HEK293 (cell line): Measurements from ENCODE around the gene SLA2.

ENCODE experiments used
- CTCF ChIA-PET: fragments of 350-600 bp; formaldehyde crosslinking; extraction: SDS; loops from one replicate; lab custom pipeline; 2021; ENCODE audit warnings: antibody characterized with exemption; lab: Yijun Ruan, JAX
- POLR2A ChIA-PET: fragments of 300-600 bp; formaldehyde crosslinking; extraction: SDS; loops from one replicate; lab custom pipeline; 2020; ENCODE audit warnings: antibody characterized with exemption, inconsistent platforms; lab: Yijun Ruan, JAX
- H3K27ac ChIP-seq: fragments of 200-500 bp; sonication (Bioruptor generic); 2 replicates; pipeline ENCODE4 v1.5.1; 2014; ENCODE audit warnings: low read depth, low read length, control low read depth, inconsistent platforms; ENCODE audit errors: extremely low read depth
- H3K36me3 ChIP-seq, 2 experiments: fragments of 200-500 bp in 1 of 2; sonication (Bioruptor generic) in 1 of 2; 1 replicate in 1 of 2; 2 replicates in 1 of 2; pipeline ENCODE4 v1.5.1; 2014 to 2017; ENCODE audit warnings: inconsistent platforms in 2 of 2, low read length in 2 of 2; ENCODE audit not compliant: control insufficient read depth in 2 of 2, insufficient read depth in 1 of 2
- H3K4me1 ChIP-seq: fragments of 200-500 bp; sonication (Bioruptor generic); 2 replicates; pipeline ENCODE4 v1.5.1; 2014; ENCODE audit warnings: mild to moderate bottlenecking, low read length, inconsistent platforms; ENCODE audit not compliant: control insufficient read depth, insufficient read depth
- H3K4me3 ChIP-seq: 2 replicates; pipeline ENCODE4 v1.5.1; 2011; ENCODE audit warnings: low read depth, mild to moderate bottlenecking, control low read depth, low read length, moderate library complexity
- H3K9me3 ChIP-seq: fragments of 200-500 bp; sonication (Bioruptor generic); 2 replicates; pipeline ENCODE4 v1.5.1; 2014; ENCODE audit warnings: low read depth, low read length, inconsistent platforms; ENCODE audit not compliant: control insufficient read depth, insufficient read depth
- HOXC10 ChIP-seq: sonication (generic); formaldehyde crosslinking; IDR thresholded peaks from 2 replicates; pipeline ENCODE4 v1.8.1; 2023; ENCODE audit warnings: mild to moderate bottlenecking, missing genetic modification reagents
- MEIS1 ChIP-seq: sonication (generic); formaldehyde crosslinking; IDR thresholded peaks from 2 replicates; pipeline ENCODE4 v1.8.1; 2022; ENCODE audit warnings: missing genetic modification reagents, mild to moderate bottlenecking, borderline replicate concordance
- MZF1 ChIP-seq: fragments of 450-650 bp; formaldehyde crosslinking; IDR thresholded peaks from 2 replicates; pipeline ENCODE4 v1.5.1; 2017; ENCODE audit warnings: missing biosample characterization, missing genetic modification characterization, borderline replicate concordance
- REPIN1 ChIP-seq: fragments of 450-650 bp; formaldehyde crosslinking; IDR thresholded peaks from 2 replicates; pipeline ENCODE4 v1.5.1; 2017; ENCODE audit warnings: missing biosample characterization, missing genetic modification characterization, low read depth
- SCRT1 ChIP-seq: fragments of 450-650 bp; formaldehyde crosslinking; IDR thresholded peaks from 2 replicates; pipeline ENCODE4 v1.5.1; 2016; ENCODE audit warnings: missing biosample characterization, missing genetic modification characterization, borderline replicate concordance
- TRIM28 ChIP-seq: IDR thresholded peaks from 2 replicates; pipeline ENCODE4 v1.6.1; 2011; ENCODE audit warnings: low read length, control low read depth, borderline replicate concordance
- WT1 ChIP-seq: fragments of 450-650 bp; formaldehyde crosslinking; IDR thresholded peaks from 2 replicates; pipeline ENCODE4 v1.5.1; 2016; ENCODE audit warnings: missing biosample characterization, missing genetic modification characterization
- ZFP37 ChIP-seq: fragments of 450-650 bp; formaldehyde crosslinking; IDR thresholded peaks from 2 replicates; pipeline ENCODE4 v1.5.1; 2016; ENCODE audit warnings: missing biosample characterization, missing genetic modification characterization
- ZFP69B ChIP-seq: fragments of 450-650 bp; formaldehyde crosslinking; IDR thresholded peaks from 2 replicates; pipeline ENCODE4 v1.5.1; 2016; ENCODE audit warnings: missing biosample characterization, missing genetic modification characterization
- ZNF155 ChIP-seq: fragments of 450-650 bp; formaldehyde crosslinking; IDR thresholded peaks from 2 replicates; pipeline ENCODE4 v1.5.1; 2016; ENCODE audit warnings: missing biosample characterization, missing genetic modification characterization
- ZNF184 ChIP-seq: fragments of 450-650 bp; IDR thresholded peaks from 2 replicates; pipeline ENCODE4 v1.5.1; 2018; ENCODE audit warnings: missing biosample characterization, mild to moderate bottlenecking, missing genetic modification characterization
- ZNF266 ChIP-seq: fragments of 450-650 bp; formaldehyde crosslinking; IDR thresholded peaks from 2 replicates; pipeline ENCODE4 v1.5.1; 2016; ENCODE audit warnings: missing biosample characterization, missing genetic modification characterization, low read depth
- ZNF292 ChIP-seq: fragments of 450-650 bp; formaldehyde crosslinking; IDR thresholded peaks from 2 replicates; pipeline ENCODE4 v1.5.1; 2016; ENCODE audit warnings: low read depth, missing biosample characterization, missing genetic modification characterization, borderline replicate concordance
- ZNF324 ChIP-seq: fragments of 450-650 bp; formaldehyde crosslinking; IDR thresholded peaks from 2 replicates; pipeline ENCODE4 v1.5.1; 2016; ENCODE audit warnings: missing biosample characterization, missing genetic modification characterization
- ZNF37A ChIP-seq: fragments of 450-650 bp; IDR thresholded peaks from 2 replicates; pipeline ENCODE4 v1.5.1; 2018; ENCODE audit warnings: missing biosample characterization, missing genetic modification characterization
- ZNF416 ChIP-seq: fragments of 450-650 bp; formaldehyde crosslinking; IDR thresholded peaks from 2 replicates; pipeline ENCODE4 v1.5.1; 2016; ENCODE audit warnings: missing biosample characterization, missing genetic modification characterization
- ZNF610 ChIP-seq: fragments of 450-650 bp; formaldehyde crosslinking; IDR thresholded peaks from 2 replicates; pipeline ENCODE4 v1.5.1; 2016; ENCODE audit warnings: missing biosample characterization, missing genetic modification characterization, borderline replicate concordance
- ZNF664 ChIP-seq: fragments of 450-650 bp; formaldehyde crosslinking; IDR thresholded peaks from 2 replicates; pipeline ENCODE4 v1.5.1; 2016; ENCODE audit warnings: missing biosample characterization, missing genetic modification characterization
- ZNF701 ChIP-seq: fragments of 450-650 bp; formaldehyde crosslinking; IDR thresholded peaks from 2 replicates; pipeline ENCODE4 v1.5.1; 2016; ENCODE audit warnings: missing biosample characterization, missing genetic modification characterization
- ZNF747 ChIP-seq: fragments of 450-650 bp; formaldehyde crosslinking; IDR thresholded peaks from 2 replicates; pipeline ENCODE4 v1.5.1; 2016; ENCODE audit warnings: missing biosample characterization, missing genetic modification characterization
- ZNF76 ChIP-seq: fragments of 450-650 bp; formaldehyde crosslinking; IDR thresholded peaks from 2 replicates; pipeline ENCODE4; 2016; ENCODE audit warnings: low read depth, missing biosample characterization, missing genetic modification characterization, borderline replicate concordance
- TF ChIP-seq, protein P1 (sequence below): fragments of 450-650 bp; formaldehyde crosslinking; IDR thresholded peaks from 2 replicates; pipeline ENCODE4 v1.5.1; 2016; ENCODE audit warnings: missing biosample characterization, missing genetic modification characterization, borderline replicate concordance
- TF ChIP-seq, protein P2 (sequence below): fragments of 450-650 bp; formaldehyde crosslinking; IDR thresholded peaks from 2 replicates; pipeline ENCODE4 v1.5.1; 2017; ENCODE audit warnings: missing biosample characterization, mild to moderate bottlenecking, missing genetic modification characterization, moderate library complexity
- TF ChIP-seq, protein P3 (sequence below): fragments of 450-650 bp; formaldehyde crosslinking; IDR thresholded peaks from 2 replicates; pipeline ENCODE4 v1.5.1; 2016; ENCODE audit warnings: missing biosample characterization, missing genetic modification characterization
- TF ChIP-seq, protein P4 (sequence below): sonication (generic); formaldehyde crosslinking; IDR thresholded peaks from 2 replicates; pipeline ENCODE4 v1.8.1; 2022; ENCODE audit warnings: mild to moderate bottlenecking, moderate library complexity, missing genetic modification reagents
- TF ChIP-seq, protein P5 (sequence below): fragments of 450-650 bp; formaldehyde crosslinking; IDR thresholded peaks from 2 replicates; pipeline ENCODE4 v1.5.1; 2017; ENCODE audit warnings: missing biosample characterization, missing genetic modification characterization
- TF ChIP-seq, protein P6 (sequence below): fragments of 450-650 bp; IDR thresholded peaks from 2 replicates; pipeline ENCODE4 v1.5.1; 2018; ENCODE audit warnings: missing biosample characterization, mild to moderate bottlenecking, missing genetic modification characterization

Gene SLA2

DNA sequence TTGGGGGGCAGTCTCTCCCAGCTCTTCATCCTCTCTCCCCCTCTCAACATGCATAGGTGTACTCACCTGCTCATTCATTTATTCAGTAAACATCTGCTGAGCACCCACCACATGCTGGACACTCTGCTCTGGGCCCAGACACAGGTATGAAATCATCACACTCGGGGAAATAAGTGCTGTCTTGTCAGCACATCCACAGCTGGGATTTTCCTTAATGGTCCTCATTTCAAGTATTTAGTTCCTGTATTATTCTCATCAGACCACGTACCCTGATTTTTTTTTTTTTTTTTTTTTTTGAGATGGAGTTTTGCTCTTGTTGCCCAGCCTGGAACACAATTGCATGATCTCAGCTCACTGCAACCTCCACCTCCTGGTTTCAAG is 21.1 kb downstream of the SLA2 start (continued):
- TF ChIP-seq, protein P1, sequence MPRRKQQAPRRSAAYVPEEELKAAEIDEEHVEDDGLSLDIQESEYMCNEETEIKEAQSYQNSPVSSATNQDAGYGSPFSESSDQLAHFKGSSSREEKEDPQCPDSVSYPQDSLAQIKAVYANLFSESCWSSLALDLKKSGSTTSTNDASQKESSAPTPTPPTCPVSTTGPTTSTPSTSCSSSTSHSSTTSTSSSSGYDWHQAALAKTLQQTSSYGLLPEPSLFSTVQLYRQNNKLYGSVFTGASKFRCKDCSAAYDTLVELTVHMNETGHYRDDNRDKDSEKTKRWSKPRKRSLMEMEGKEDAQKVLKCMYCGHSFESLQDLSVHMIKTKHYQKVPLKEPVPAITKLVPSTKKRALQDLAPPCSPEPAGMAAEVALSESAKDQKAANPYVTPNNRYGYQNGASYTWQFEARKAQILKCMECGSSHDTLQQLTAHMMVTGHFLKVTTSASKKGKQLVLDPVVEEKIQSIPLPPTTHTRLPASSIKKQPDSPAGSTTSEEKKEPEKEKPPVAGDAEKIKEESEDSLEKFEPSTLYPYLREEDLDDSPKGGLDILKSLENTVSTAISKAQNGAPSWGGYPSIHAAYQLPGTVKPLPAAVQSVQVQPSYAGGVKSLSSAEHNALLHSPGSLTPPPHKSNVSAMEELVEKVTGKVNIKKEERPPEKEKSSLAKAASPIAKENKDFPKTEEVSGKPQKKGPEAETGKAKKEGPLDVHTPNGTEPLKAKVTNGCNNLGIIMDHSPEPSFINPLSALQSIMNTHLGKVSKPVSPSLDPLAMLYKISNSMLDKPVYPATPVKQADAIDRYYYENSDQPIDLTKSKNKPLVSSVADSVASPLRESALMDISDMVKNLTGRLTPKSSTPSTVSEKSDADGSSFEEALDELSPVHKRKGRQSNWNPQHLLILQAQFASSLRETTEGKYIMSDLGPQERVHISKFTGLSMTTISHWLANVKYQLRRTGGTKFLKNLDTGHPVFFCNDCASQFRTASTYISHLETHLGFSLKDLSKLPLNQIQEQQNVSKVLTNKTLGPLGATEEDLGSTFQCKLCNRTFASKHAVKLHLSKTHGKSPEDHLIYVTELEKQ (tag by site-specific recombination) = no peak
- TF ChIP-seq ZFP37 (tag by site-specific recombination) = no peak
- no peak for TF ChIP-seq ZNF747 (tag by site-specific recombination)
- TF ChIP-seq ZNF292 = no peak
- TF ChIP-seq ZNF266 (tag by site-specific recombination) = no peak
- TF ChIP-seq ZNF37A (tag by site-specific recombination) = no peak
- TF ChIP-seq ZNF155 (tag by site-specific recombination) = no peak
- TF ChIP-seq, protein P2, sequence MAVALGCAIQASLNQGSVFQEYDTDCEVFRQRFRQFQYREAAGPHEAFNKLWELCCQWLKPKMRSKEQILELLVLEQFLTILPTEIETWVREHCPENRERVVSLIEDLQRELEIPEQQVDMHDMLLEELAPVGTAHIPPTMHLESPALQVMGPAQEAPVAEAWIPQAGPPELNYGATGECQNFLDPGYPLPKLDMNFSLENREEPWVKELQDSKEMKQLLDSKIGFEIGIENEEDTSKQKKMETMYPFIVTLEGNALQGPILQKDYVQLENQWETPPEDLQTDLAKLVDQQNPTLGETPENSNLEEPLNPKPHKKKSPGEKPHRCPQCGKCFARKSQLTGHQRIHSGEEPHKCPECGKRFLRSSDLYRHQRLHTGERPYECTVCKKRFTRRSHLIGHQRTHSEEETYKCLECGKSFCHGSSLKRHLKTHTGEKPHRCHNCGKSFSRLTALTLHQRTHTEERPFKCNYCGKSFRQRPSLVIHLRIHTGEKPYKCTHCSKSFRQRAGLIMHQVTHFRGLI = no peak
- no peak for TF ChIP-seq SCRT1 (tag by site-specific recombination)
- TF ChIP-seq, all 188 proteins: peak for 0

DNA sequence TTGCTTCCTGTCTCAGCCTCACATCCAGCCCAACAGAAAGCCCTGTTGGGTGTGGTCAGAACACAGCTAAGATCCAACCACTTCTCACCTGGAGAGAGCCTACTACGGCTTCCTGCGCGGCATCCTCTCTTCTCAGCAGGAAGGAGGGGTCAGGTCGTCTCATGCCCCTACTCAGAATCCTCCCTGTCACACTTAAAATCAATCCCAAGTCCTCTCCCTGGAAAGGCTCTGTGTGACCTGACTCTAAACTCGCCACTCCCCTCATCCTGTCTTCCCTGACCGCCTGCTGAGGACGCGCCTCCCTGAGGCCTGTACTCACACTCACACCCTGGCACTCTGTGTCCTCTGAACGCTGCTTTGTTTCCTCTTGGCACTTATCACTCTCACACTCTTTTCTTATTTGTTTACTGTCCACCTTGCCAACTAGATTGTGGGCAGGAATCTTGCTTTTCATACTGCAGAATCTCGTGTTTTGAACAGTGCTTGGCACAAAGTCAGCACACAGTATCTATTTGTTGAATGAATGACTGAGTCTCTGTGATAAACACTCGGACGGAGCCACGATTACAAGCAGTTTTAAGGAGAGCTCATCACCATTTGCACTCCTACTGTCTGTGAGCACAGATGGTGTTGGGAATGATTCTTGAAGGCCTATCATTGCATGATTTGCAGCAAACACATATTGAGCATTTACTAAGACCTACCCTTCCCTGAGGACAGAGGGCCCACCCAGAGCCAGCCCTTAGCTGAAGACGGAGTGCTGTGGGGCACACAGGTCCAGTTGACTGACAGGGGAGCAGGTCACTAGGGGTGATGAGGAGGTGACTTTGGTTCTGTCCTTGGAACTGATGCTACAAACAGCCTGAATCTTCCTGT is 21.7 kb downstream of the SLA2 start:
- Histone ChIP-seq H3K4me1 (no peaks in the 10 kb centered on the region), H3K27ac (no peak overlapping the region), H3K36me3 (no peaks in the 10 kb centered on the region; a peak in 1 of 3 replicates), H3K9me3 (no peaks in the 10 kb centered on the region), H3K4me3 (no peak overlapping the region)
- POLR2A ChIA-PET = interaction anchor here (0.7 kb wide), 1 partner anchor 10 kb away, joined by 3 read pairs; no protein-coding TSS in a partner anchor
- CTCF ChIA-PET = interaction anchor here (0.7 to 2.4 kb wide), 4 partner anchors 10 to 76 kb away, joined by 3 to 11 read pairs (median 3); no protein-coding TSS in a partner anchor
- TF ChIP-seq ZNF701 (tag by site-specific recombination) (no peak), MEIS1 (CRISPR knock-in tag) (no peak), REPIN1 (tag by site-specific recombination) (no peak), ZNF184 (tag by site-specific recombination) (no peak), ZFP69B (no peak), ZNF324 (tag by site-specific recombination) (no peak), HOXC10 (CRISPR knock-in tag) (no peak), WT1 (no peak), MZF1 (no peak), ZNF610 (tag by site-specific recombination) (no peak), ZNF664 (tag by site-specific recombination) (no peak), TRIM28 (no peak), ZNF76 (no peak), ZNF416 (tag by site-specific recombination) (no peak)
- TF ChIP-seq, protein P3, sequence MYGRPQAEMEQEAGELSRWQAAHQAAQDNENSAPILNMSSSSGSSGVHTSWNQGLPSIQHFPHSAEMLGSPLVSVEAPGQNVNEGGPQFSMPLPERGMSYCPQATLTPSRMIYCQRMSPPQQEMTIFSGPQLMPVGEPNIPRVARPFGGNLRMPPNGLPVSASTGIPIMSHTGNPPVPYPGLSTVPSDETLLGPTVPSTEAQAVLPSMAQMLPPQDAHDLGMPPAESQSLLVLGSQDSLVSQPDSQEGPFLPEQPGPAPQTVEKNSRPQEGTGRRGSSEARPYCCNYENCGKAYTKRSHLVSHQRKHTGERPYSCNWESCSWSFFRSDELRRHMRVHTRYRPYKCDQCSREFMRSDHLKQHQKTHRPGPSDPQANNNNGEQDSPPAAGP (tag by site-specific recombination) = no peak
- TF ChIP-seq, protein P4, sequence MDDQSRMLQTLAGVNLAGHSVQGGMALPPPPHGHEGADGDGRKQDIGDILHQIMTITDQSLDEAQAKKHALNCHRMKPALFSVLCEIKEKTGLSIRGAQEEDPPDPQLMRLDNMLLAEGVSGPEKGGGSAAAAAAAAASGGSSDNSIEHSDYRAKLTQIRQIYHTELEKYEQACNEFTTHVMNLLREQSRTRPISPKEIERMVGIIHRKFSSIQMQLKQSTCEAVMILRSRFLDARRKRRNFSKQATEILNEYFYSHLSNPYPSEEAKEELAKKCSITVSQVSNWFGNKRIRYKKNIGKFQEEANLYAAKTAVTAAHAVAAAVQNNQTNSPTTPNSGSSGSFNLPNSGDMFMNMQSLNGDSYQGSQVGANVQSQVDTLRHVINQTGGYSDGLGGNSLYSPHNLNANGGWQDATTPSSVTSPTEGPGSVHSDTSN (CRISPR knock-in tag) = no peak
- TF ChIP-seq, protein P5, sequence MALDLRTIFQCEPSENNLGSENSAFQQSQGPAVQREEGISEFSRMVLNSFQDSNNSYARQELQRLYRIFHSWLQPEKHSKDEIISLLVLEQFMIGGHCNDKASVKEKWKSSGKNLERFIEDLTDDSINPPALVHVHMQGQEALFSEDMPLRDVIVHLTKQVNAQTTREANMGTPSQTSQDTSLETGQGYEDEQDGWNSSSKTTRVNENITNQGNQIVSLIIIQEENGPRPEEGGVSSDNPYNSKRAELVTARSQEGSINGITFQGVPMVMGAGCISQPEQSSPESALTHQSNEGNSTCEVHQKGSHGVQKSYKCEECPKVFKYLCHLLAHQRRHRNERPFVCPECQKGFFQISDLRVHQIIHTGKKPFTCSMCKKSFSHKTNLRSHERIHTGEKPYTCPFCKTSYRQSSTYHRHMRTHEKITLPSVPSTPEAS (tag by site-specific recombination) = no peak
- TF ChIP-seq, protein P6, sequence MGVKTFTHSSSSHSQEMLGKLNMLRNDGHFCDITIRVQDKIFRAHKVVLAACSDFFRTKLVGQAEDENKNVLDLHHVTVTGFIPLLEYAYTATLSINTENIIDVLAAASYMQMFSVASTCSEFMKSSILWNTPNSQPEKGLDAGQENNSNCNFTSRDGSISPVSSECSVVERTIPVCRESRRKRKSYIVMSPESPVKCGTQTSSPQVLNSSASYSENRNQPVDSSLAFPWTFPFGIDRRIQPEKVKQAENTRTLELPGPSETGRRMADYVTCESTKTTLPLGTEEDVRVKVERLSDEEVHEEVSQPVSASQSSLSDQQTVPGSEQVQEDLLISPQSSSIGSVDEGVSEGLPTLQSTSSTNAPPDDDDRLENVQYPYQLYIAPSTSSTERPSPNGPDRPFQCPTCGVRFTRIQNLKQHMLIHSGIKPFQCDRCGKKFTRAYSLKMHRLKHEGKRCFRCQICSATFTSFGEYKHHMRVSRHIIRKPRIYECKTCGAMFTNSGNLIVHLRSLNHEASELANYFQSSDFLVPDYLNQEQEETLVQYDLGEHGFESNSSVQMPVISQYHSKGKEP (tag by site-specific recombination) = no peak
